ENCODE data around the gene CCDC78. TPM values are rescaled to one million over a fixed set of nuclear protein-coding genes. Genes with fewer than 3 reads are reported as not detected.

CCDC78 gene
- total RNA-seq: 0.34 and 2.0 TPM in 2 replicates

GRCh38 chr16:726438-727290 lies at the start of gene CCDC78, which contains the start of gene HAGHL:
Gene CCDC78 (minus strand): TSS chr16:726443. CDS start chr16:726367, 76 bp downstream.
Gene HAGHL (plus strand): TSS chr16:727106. CDS start chr16:727510, 404 bp downstream.

GRCh38 chr16:760545-761343 lies 34.5 kb upstream of the CCDC78 start, which contains the start of gene MSLN:
Gene MSLN (plus strand): TSS chr16:760734. CDS start chr16:762681, 1,947 bp downstream.

GRCh38 chr16:740764-741505 lies 14.7 kb upstream of the CCDC78 start, which contains the start of gene CIAO3:
Gene CIAO3 (minus strand): TSS chr16:740997. CDS start chr16:740985, 12 bp downstream.

GRCh38 chr16:720990-721764 lies 5.1 kb downstream of the CCDC78 start, which contains the start of gene ANTKMT:
Gene ANTKMT (plus strand): TSS chr16:721146. CDS start chr16:721275, 129 bp downstream.

GRCh38 chr16:714558-715476 lies 11.4 kb downstream of the CCDC78 start, which contains the start of gene METRN:
Gene METRN (plus strand): TSS chr16:715118. CDS start chr16:715290, 172 bp downstream.

GRCh38 chr16:705431-706188 lies 20.6 kb downstream of the CCDC78 start, which contains the start of gene FBXL16:
Gene FBXL16 (minus strand): TSS chr16:705801. CDS start chr16:697405, 8,396 bp downstream.

GRCh38 chr16:684071-684794 lies 42.0 kb downstream of the CCDC78 start, which contains the start of gene JMJD8:
Gene JMJD8 (minus strand): TSS chr16:684334. CDS start chr16:684319, 15 bp downstream.

GRCh38 chr16:679814-680624 lies 46.2 kb downstream of the CCDC78 start, which contains the start of gene STUB1:
Gene STUB1 (plus strand): TSS chr16:680410. CDS start chr16:680526, 116 bp downstream.

GRCh38 chr16:674968-675883 lies 51.0 kb downstream of the CCDC78 start, which contains the start of gene RHBDL1:
Gene RHBDL1 (plus strand): TSS chr16:675671. CDS start chr16:675791, 120 bp downstream.

Other genes starting within 250 kb of the CCDC78 start
- gene CAPN15, start 198.7 kb downstream of the CCDC78 start, total RNA-seq: 13.9 and 15.9 TPM in 2 replicates
- gene PRR35, start 166.0 kb downstream of the CCDC78 start, total RNA-seq: not detected in 2 replicates
- gene NHLRC4, start 159.4 kb downstream of the CCDC78 start, total RNA-seq: 1.1 and 4.7 TPM in 2 replicates
- 16.7 and 23.0 TPM in 2 replicates for gene PIGQ, start 156.5 kb downstream of the CCDC78 start, total RNA-seq
- gene RAB40C, start 136.4 kb downstream of the CCDC78 start, total RNA-seq: 6.5 and 8.2 TPM in 2 replicates
- 0.09 and 0.32 TPM in 2 replicates for gene WFIKKN1, start 95.5 kb downstream of the CCDC78 start, total RNA-seq
- 66.9 and 80.2 TPM in 2 replicates for gene METTL26, start 90.1 kb downstream of the CCDC78 start, total RNA-seq
- 9.0 and 12.9 TPM in 2 replicates for gene MCRIP2, start 84.6 kb downstream of the CCDC78 start, total RNA-seq
- 8.5 TPM in 2 replicates for gene WDR90, start 77.1 kb downstream of the CCDC78 start, total RNA-seq
- gene RHOT2, start 58.3 kb downstream of the CCDC78 start, total RNA-seq: 30.1 and 32.0 TPM in 2 replicates
- gene RHBDL1, start 50.8 kb downstream of the CCDC78 start, total RNA-seq: 3.9 and 5.0 TPM in 2 replicates
- gene STUB1, start 46.0 kb downstream of the CCDC78 start, total RNA-seq: 187 and 202 TPM in 2 replicates
- 18.1 and 22.9 TPM in 2 replicates for gene JMJD8, start 42.1 kb downstream of the CCDC78 start, total RNA-seq
- gene WDR24, start 36.0 kb downstream of the CCDC78 start, total RNA-seq: 3.8 and 5.2 TPM in 2 replicates
- under 0.01 and 0.09 TPM in 2 replicates for gene FBXL16, start 20.6 kb downstream of the CCDC78 start, total RNA-seq
- gene METRN, start 11.3 kb downstream of the CCDC78 start, total RNA-seq: 67.3 and 101 TPM in 2 replicates
- 12.5 and 23.6 TPM in 2 replicates for gene ANTKMT, start 5.3 kb downstream of the CCDC78 start, total RNA-seq
- 9.7 and 15.1 TPM in 2 replicates for gene HAGHL, start 663 bp upstream of the CCDC78 start, total RNA-seq
- gene CIAO3, start 14.6 kb upstream of the CCDC78 start, total RNA-seq: 24.3 and 32.0 TPM in 2 replicates
- gene MSLN, start 34.3 kb upstream of the CCDC78 start, total RNA-seq: not detected in 2 replicates
- 15.3 and 15.8 TPM in 2 replicates for gene RPUSD1, start 61.9 kb upstream of the CCDC78 start, total RNA-seq
- 1.7 and 3.0 TPM in 2 replicates for gene CHTF18, start 62.2 kb upstream of the CCDC78 start, total RNA-seq
- not detected in 2 replicates for gene GNG13, start 74.3 kb upstream of the CCDC78 start, total RNA-seq
- 13.4 and 14.3 TPM in 2 replicates for gene LMF1, start 244.5 kb upstream of the CCDC78 start, total RNA-seq

Data from bronchial smooth muscle cell (primary cell).